Erythroblast (primary cell): ENCODE data around the gene PRKAR2A.
A peak's percentile ranks its signal among the peaks of the same experiment; 100 is the strongest.

Source experiments
- DNase-seq, 2 experiments: peaks; one replicate each; lab custom pipeline; 2025; lab: John Stamatoyannopoulos, UW
- GATA1 ChIP-seq: IDR thresholded peaks from 2 replicates; pipeline ENCODE4 v1.6.1; 2011; ENCODE audit warnings: low read depth, mild to moderate bottlenecking, control low read depth, low read length, moderate library complexity
- POLR2A ChIP-seq: IDR thresholded peaks from 2 replicates; pipeline ENCODE4 v1.6.1; 2011; ENCODE audit warnings: mild to moderate bottlenecking, low read length

Gene PRKAR2A

GRCh38 chr3:48847504-48848423 lies at the start of gene PRKAR2A:
Gene PRKAR2A, minus strand, starts transcription at chr3:48847874. Its CDS starts 278 bp downstream, at chr3:48847596.
- TF ChIP-seq POLR2A (peak; percentile 76), GATA1 (no peak)
- DNase-seq = peak; percentile 90 to 92

GRCh38 chr3:48896936-48897335 lies 49.3 kb upstream of the PRKAR2A start:
- TF ChIP-seq GATA1 (no peak), POLR2A (no peak)

GRCh38 chr3:48894516-48894915 lies 46.8 kb upstream of the PRKAR2A start:
- TF ChIP-seq POLR2A = no peak
- no peak for TF ChIP-seq GATA1
- DNase-seq = no peak

More at GRCh38 chr3:48896936-48897335, 49.3 kb upstream of the PRKAR2A start:
- DNase-seq = no peak

- TF ChIP-seq GATA1 (no peak), POLR2A (no peak)
- no peak for DNase-seq
These were observed 43.9 kb upstream of the PRKAR2A start for GRCh38 chr3:48891606-48892005.

- TF ChIP-seq GATA1 (no peak), POLR2A (no peak)
- DNase-seq = no peak
These were observed 38.1 kb upstream of the PRKAR2A start for GRCh38 chr3:48885753-48886152.

GRCh38 chr3:48881652-48882114 lies 34.0 kb upstream of the PRKAR2A start:
- no peak for DNase-seq
- TF ChIP-seq POLR2A (no peak), GATA1 (no peak)

GRCh38 chr3:48881006-48881405 lies 33.3 kb upstream of the PRKAR2A start:
- TF ChIP-seq POLR2A (no peak), GATA1 (no peak)
- DNase-seq = no peak

- no peak for DNase-seq
- no peak for TF ChIP-seq GATA1
- TF ChIP-seq POLR2A = no peak
These were observed 32.3 kb upstream of the PRKAR2A start for GRCh38 chr3:48879994-48880377.

- no peak for DNase-seq
- TF ChIP-seq GATA1 (no peak), POLR2A (no peak)
These were observed 31.8 kb upstream of the PRKAR2A start for GRCh38 chr3:48879307-48879993.

- no peak for DNase-seq
- no peak for TF ChIP-seq GATA1
- no peak for TF ChIP-seq POLR2A
These were observed 30.0 kb upstream of the PRKAR2A start for GRCh38 chr3:48877671-48878070.

- no peak for TF ChIP-seq POLR2A
- TF ChIP-seq GATA1 = no peak
- no peak for DNase-seq
These were observed 15.4 kb upstream of the PRKAR2A start for GRCh38 chr3:48863122-48863521.

- TF ChIP-seq GATA1 (no peak), POLR2A (no peak)
- DNase-seq = no peak
These were observed 11.5 kb upstream of the PRKAR2A start for GRCh38 chr3:48859206-48859605.

- TF ChIP-seq POLR2A = no peak
- TF ChIP-seq GATA1 = no peak
These were observed 11.0 kb upstream of the PRKAR2A start for GRCh38 chr3:48858709-48859108.

GRCh38 chr3:48857641-48858040 lies 10.0 kb upstream of the PRKAR2A start:
- DNase-seq = no peak
- no peak for TF ChIP-seq POLR2A
- TF ChIP-seq GATA1 = no peak

More at GRCh38 chr3:48858709-48859108, 11.0 kb upstream of the PRKAR2A start:
- no peak for DNase-seq
